Hepatocyte (in vitro differentiated cells): Measurements from ENCODE around the gene TCF4. TPM values are rescaled to one million over a fixed set of nuclear protein-coding genes. Genes with fewer than 3 reads are reported as not detected.

Experiments used
- DNase-seq: peaks from one replicate; pipeline ENCODE4 v3.0.0-alpha.2; 2016; ENCODE audit warnings: low spot score
- H2AFZ ChIP-seq: fragments of 200-600 bp; sonication (generic); 2 replicates; pipeline ENCODE4 v1.6.0; 2016; ENCODE audit warnings: antibody characterized with exemption, mild to moderate bottlenecking
- H3K27ac ChIP-seq: fragments of 200-600 bp; sonication (generic); 2 replicates; pipeline ENCODE4 v1.5.1; 2016; ENCODE audit warnings: mild to moderate bottlenecking
- H3K27me3 ChIP-seq: fragments of 200-600 bp; sonication (generic); 2 replicates; pipeline ENCODE4 v1.6.1; 2016
- H3K36me3 ChIP-seq: fragments of 200-600 bp; sonication (generic); replicated peaks from 2 replicates; pipeline ENCODE4 v1.5.1; 2016; ENCODE audit warnings: low read depth; ENCODE audit not compliant: insufficient read depth
- H3K4me1 ChIP-seq: fragments of 200-600 bp; sonication (generic); 2 replicates; pipeline ENCODE4 v1.5.1; 2016; ENCODE audit warnings: mild to moderate bottlenecking, moderate library complexity; ENCODE audit not compliant: insufficient read depth
- H3K4me2 ChIP-seq: fragments of 200-600 bp; sonication (generic); 2 replicates; pipeline ENCODE4 v1.6.0; 2016
- H3K4me3 ChIP-seq: fragments of 200-600 bp; sonication (generic); 2 replicates; pipeline ENCODE4 v1.5.1; 2016; ENCODE audit warnings: mild to moderate bottlenecking
- H3K79me2 ChIP-seq: fragments of 200-600 bp; sonication (generic); 2 replicates; pipeline ENCODE4 v1.6.0; 2017; ENCODE audit warnings: mild to moderate bottlenecking
- H3K9me2 ChIP-seq: fragments of 200-600 bp; sonication (generic); replicated peaks from 2 replicates; pipeline ENCODE4 v1.6.0; 2017; ENCODE audit warnings: mild to moderate bottlenecking; ENCODE audit not compliant: insufficient read depth
- H3K9me3 ChIP-seq: fragments of 200-600 bp; sonication (generic); 2 replicates; pipeline ENCODE4 v1.5.1; 2016; ENCODE audit warnings: low read depth, mild to moderate bottlenecking
- H4K20me1 ChIP-seq: fragments of 200-600 bp; sonication (generic); 2 replicates; pipeline ENCODE4 v1.6.0; 2016; ENCODE audit warnings: mild to moderate bottlenecking; ENCODE audit not compliant: insufficient read depth, poor library complexity, severe bottlenecking
- CTCF ChIP-seq: fragments of 200-600 bp; sonication (generic); IDR thresholded peaks from 2 replicates; pipeline ENCODE4 v1.5.1; 2016; ENCODE audit warnings: antibody characterized with exemption, mild to moderate bottlenecking; ENCODE audit not compliant: poor library complexity
- EZH2 ChIP-seq: fragments of 200-600 bp; sonication (generic); IDR thresholded peaks from 2 replicates; pipeline ENCODE4 v1.6.1; 2016; ENCODE audit warnings: antibody characterized with exemption, mild to moderate bottlenecking, borderline replicate concordance
- EZH2phosphoT487 ChIP-seq: fragments of 200-600 bp; sonication (generic); IDR thresholded peaks from one replicate; pipeline ENCODE4 v1.6.1; 2018; ENCODE audit warnings: antibody characterized with exemption, mild to moderate bottlenecking, low read depth, moderate library complexity; ENCODE audit not compliant: unreplicated experiment, severe bottlenecking
- WGBS: methylation state at CpG from one replicate; pipeline ENCODE4 v1.1.6; 2016; ENCODE audit warnings: low lambda C conversion rate; ENCODE audit errors: missing lambda C conversion rate; 5-methylcytosine and 5-hydroxymethylcytosine counted together
- polyA plus RNA-seq: library from polyadenylated mRNA; unstranded; fragments of >200 nt; fragmentation: Nextera tagmentation; extraction: Ambion mirVana; gene quantifications from 2 replicates; pipeline ENCODE4 v1.2.1, GENCODE V29; 2016
- total RNA-seq: library from RNA; depleted of rRNA; stranded (reverse); fragments of >200 nt; gene quantifications from 2 replicates; pipeline ENCODE4 v1.2.3, GENCODE V29; 2014

TCF4 gene
- total and polyA plus RNA-seq, 2 experiments from 2014 or later: 40.5 to 65.2 TPM

GRCh38 chr18:55566456-55566935 lies 21.5 kb downstream of the TCF4 start:
- Histone ChIP-seq H3K79me2 (peaks cover 79% of the 10 kb centered on the region), H3K4me3 (no peak overlapping the region), H3K4me1 (no peaks in the 10 kb centered on the region), H3K27ac (no peak overlapping the region), H3K36me3 (no peaks in the 10 kb centered on the region), H4K20me1 (no peaks in the 10 kb centered on the region), H3K9me2 (no peaks in the 10 kb centered on the region), H3K9me3 (no peaks in the 10 kb centered on the region), H3K27me3 (no peaks in the 10 kb centered on the region), H2AFZ (no peak overlapping the region), H3K4me2 (no peak overlapping the region)
- DNase-seq: no peak
- TF ChIP-seq EZH2phosphoT487 (no peak), CTCF (no peak), EZH2 (no peak)
- 98% methylated on average over 2 of the region's 2 CpGs for WGBS

GRCh38 chr18:55559739-55560138 lies 28.3 kb downstream of the TCF4 start:
- WGBS: 89% methylated on average over 2 of the region's 2 CpGs
- no peak for DNase-seq
- no peaks in the 10 kb centered on the region for H4K20me1 ChIP-seq

GRCh38 chr18:55557211-55557610 lies 30.8 kb downstream of the TCF4 start:
- Histone ChIP-seq H3K79me2 (peaks cover 51% of the 10 kb centered on the region), H3K9me2 (no peaks in the 10 kb centered on the region), H2AFZ (no peak overlapping the region), H3K4me2 (no peak overlapping the region), H3K9me3 (no peaks in the 10 kb centered on the region), H3K4me3 (no peak overlapping the region), H3K27me3 (no peaks in the 10 kb centered on the region), H3K36me3 (no peaks in the 10 kb centered on the region), H3K4me1 (no peaks in the 10 kb centered on the region), H4K20me1 (no peaks in the 10 kb centered on the region), H3K27ac (no peak overlapping the region)
- no peak for DNase-seq
- WGBS: 96% methylated on average over 1 of the region's 1 CpG
- TF ChIP-seq EZH2phosphoT487 (no peak), EZH2 (no peak), CTCF (no peak)

More at GRCh38 chr18:55559739-55560138, 28.3 kb downstream of the TCF4 start:
- TF ChIP-seq EZH2: no peak
- no peak for TF ChIP-seq EZH2phosphoT487
- no peak for TF ChIP-seq CTCF
- Histone ChIP-seq H3K79me2 (peaks cover 65% of the 10 kb centered on the region), H2AFZ (no peak overlapping the region), H3K4me3 (no peak overlapping the region), H3K9me3 (no peaks in the 10 kb centered on the region), H3K4me1 (no peaks in the 10 kb centered on the region), H3K4me2 (no peak overlapping the region), H3K27ac (no peak overlapping the region), H3K9me2 (no peaks in the 10 kb centered on the region), H3K36me3 (no peaks in the 10 kb centered on the region), H3K27me3 (no peaks in the 10 kb centered on the region)
